Esophagus squamous epithelium (tissue), 4 donors: ENCODE results near the gene SPOPL.

ENCODE experiments used
- CTCF ChIP-seq, 6 experiments: fragments of 450-650 bp in 4 of 6; fragments of 200-600 bp in 2 of 6; sonication (generic) in 2 of 6; IDR thresholded peaks; one replicate each; pipeline ENCODE4 v1.5.1; 2016 to 2019; ENCODE audit warnings: antibody characterized with exemption in 6 of 6, mild to moderate bottlenecking in 4 of 6, moderate library complexity in 4 of 6
- POLR2A ChIP-seq, 4 donors: fragments of 450-650 bp; IDR thresholded peaks; one replicate each; pipeline ENCODE4 v1.6.1; 2017; ENCODE audit warnings: antibody characterized with exemption in 4 of 4, mild to moderate bottlenecking in 4 of 4, moderate library complexity in 3 of 4

DNA sequence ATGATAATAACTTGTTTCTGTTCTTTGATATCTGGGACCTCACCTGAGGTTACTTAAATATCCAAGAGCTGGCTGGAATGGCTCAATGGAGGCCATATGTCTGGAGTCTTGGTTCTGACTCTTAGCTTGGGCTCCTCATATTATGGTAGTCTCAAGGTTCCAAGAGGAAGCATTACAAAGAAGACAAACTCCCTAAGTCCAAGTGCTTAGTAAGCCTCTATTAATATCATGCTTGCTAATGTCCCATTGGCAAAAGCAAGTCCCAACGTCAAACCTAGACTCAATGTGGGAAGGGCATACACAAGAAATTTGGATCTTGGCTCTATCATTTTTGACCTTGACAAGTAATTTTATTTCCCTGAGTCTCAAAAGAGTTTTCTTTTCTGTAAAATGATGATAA lies 49.2 kb upstream of the SPOPL start:
- TF ChIP-seq CTCF (IDR thresholded peaks at IDR 0.05) (no peak), POLR2A (IDR thresholded peaks at IDR 0.05) (no peak)
